Measurements from ENCODE around the gene OR51B2.
"Not testable (repeated sequence)": the region's sequence is repeated elsewhere in the genome, so short reads cannot be mapped to it uniquely, and the experiment has no call there.

The OR51B2 gene

GRCh38 chr11:5324197-5324596 is at the start of gene OR51B2:
TSS of gene OR51B2 (minus strand) at chr11:5324297. CDS start at chr11:5324297, 0 bp downstream.
- DNase-seq (ENCODE audit: low spot score in 2 of 2) (no peak), ATAC-seq (no peak)
- Mint-ChIP-seq H3K36me3 (no peaks in the 10 kb centered on the region), H3K4me3 (no peak within 1 kb of the TSS), H3K9me3 (peaks cover 3% of the 10 kb centered on the region), H3K4me1 (no peaks in the 10 kb centered on the region), H3K27ac (no peak within 1 kb of the TSS)

DNA sequence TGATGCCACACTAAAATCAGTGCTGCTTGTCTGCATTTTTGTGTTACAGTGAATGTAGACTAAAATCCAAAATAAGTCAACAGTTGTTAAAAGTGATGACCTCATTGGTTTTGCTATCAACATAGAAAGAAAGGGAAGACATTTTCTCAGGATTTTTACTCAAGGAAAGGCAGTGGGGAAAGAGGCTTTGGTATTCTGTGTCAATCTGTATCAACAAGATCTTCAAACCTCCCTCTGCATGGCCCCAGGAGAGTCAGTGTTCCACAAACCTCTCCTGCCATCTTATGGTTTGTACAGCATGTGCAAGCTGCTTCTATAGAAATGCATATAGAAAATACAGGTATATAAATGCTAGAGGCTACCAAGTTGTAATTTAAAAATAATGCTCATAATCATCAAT is 45.7 kb upstream of the OR51B2 start:
- no peaks in the 10 kb centered on the region for H3K36me3 Mint-ChIP-seq
- peaks cover 6% of the 10 kb centered on the region for H3K9me3 Mint-ChIP-seq
- DNase-seq (ENCODE audit: low spot score in 2 of 2) (no peak), ATAC-seq (no peak)
- H3K4me3 Mint-ChIP-seq = no peak overlapping the region
- no peaks in the 10 kb centered on the region for H3K4me1 Mint-ChIP-seq
- no peak overlapping the region for H3K27ac Mint-ChIP-seq

DNA sequence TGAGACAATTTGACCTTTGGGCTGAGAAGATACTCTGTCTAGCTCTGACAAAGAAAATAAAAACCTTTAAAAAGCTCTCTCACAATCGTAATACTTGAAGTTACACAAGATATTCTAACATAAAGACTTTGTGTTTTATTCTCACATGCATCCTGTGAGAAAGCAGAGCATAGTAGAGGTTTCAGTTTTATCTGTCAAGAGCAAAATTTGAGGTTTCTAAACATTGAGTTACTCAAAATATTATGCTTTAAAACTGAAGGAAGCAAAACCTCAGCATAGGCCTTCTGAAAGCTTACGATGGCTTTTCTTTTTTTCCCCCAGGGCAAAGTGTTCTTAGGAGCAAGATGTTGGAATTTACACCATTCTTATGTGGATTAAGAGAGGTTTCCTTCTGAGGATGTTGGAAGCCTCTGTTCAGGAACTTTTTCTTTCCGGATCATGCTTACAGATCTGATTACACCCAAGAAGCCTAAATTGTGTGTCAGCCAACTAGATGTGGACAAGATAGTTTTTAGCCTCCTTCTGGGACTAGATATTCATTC is 44.5 kb upstream of the OR51B2 start:
- Mint-ChIP-seq H3K27ac (no peak overlapping the region), H3K4me1 (no peaks in the 10 kb centered on the region), H3K9me3 (peaks cover 3% of the 10 kb centered on the region), H3K36me3 (no peaks in the 10 kb centered on the region), H3K4me3 (no peak overlapping the region)
- no peak for DNase-seq (ENCODE audit: low spot score in 2 of 2)
- no peak for ATAC-seq

DNA sequence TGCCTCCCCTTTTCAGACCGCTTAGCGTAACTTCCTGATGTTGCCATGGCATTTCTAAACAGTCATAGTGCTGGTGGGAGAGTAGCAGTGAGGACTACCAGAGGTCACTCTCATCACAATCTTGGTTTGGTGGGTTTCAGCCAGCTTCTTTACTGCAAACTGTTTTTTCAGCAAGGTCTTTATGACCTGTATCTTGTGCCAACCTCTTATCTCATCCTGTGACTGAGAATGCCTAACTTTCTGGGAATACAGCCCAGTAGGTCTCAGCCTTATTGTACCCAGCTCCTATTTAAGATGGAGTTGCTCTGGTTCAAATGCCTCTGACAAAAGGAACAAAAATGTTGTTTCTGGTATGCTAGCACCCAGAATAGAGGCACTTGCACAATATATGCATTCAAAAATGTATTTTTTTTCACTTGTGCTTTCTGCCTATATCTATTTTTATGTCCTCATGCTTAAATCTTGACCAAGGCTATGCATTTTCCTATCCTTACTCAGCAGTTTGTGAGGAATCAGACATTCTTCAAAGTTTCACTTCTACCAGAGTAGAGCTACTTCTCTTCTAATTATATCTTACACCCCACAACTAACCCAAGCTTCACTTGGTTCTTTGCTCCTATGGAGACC is 43.5 kb upstream of the OR51B2 start:
- Mint-ChIP-seq H3K9me3 (peaks cover 3% of the 10 kb centered on the region), H3K4me3 (no peak overlapping the region), H3K27ac (no peak overlapping the region), H3K4me1 (no peaks in the 10 kb centered on the region), H3K36me3 (no peaks in the 10 kb centered on the region)
- DNase-seq (ENCODE audit: low spot score in 2 of 2) (no peak), ATAC-seq (no peak)

DNA sequence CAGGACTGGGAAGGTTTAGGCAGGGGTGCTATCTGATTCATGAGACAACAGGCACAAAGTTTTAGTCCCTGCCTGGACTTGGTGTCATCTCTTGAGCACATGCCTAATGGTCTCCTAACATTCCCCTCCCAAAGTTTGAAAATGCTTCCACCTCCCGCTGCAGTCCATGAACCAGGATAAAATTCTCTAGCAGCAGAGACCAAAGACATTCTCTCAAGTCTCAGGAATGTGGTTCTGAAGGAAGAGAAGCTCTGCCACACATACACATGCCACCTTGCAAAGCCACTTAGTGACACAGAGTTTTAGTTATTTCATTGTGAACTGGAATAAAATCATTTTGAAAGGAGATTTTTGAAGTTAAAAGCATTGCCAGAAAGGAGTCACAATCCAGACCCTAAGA is 42.8 kb upstream of the OR51B2 start:
- Mint-ChIP-seq H3K4me1 (no peaks in the 10 kb centered on the region), H3K9me3 (peaks cover 3% of the 10 kb centered on the region), H3K36me3 (no peaks in the 10 kb centered on the region), H3K4me3 (no peak overlapping the region), H3K27ac (no peak overlapping the region)
- no peak for ATAC-seq
- no peak for DNase-seq (ENCODE audit: low spot score in 2 of 2)

GRCh38 chr11:5366365-5366764 is 42.3 kb upstream of the OR51B2 start:
- not testable (repeated sequence) for DNase-seq (ENCODE audit: low spot score in 2 of 2); H3K36me3 Mint-ChIP-seq; H3K4me1 Mint-ChIP-seq; H3K9me3 Mint-ChIP-seq; H3K4me3 Mint-ChIP-seq; H3K27ac Mint-ChIP-seq; ATAC-seq

- DNase-seq (ENCODE audit: low spot score in 2 of 2) (no peak), ATAC-seq (no peak)
Measured at GRCh38 chr11:5364214-5364613, 40.1 kb upstream of the OR51B2 start.

DNA sequence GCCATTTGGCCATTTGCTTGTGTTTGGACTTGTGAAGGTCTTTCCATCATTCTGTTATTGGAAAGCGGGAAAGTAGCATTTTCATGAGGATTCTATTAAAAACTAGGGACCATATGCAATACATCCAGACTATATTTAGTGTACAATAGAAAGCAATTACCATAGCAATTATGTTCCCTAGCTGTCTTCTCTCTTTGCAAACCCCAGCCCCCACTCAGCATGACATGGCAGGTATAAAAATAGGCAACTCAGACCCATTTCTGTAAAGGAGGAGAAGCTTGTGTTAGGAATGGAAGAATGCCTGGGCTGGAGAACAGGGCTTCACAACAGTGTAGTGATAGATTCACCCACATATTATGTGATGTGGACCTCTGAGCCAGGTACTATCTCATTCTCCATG is 39.6 kb upstream of the OR51B2 start:
- no peak for DNase-seq (ENCODE audit: low spot score in 2 of 2)
- no peaks in the 10 kb centered on the region for H3K4me1 Mint-ChIP-seq
- H3K36me3 Mint-ChIP-seq = no peaks in the 10 kb centered on the region
- ATAC-seq = no peak
- peaks cover 3% of the 10 kb centered on the region for H3K9me3 Mint-ChIP-seq
- H3K27ac Mint-ChIP-seq = no peak overlapping the region
- H3K4me3 Mint-ChIP-seq = no peak overlapping the region

More at GRCh38 chr11:5364214-5364613, 40.1 kb upstream of the OR51B2 start:
- no peaks in the 10 kb centered on the region for H3K36me3 Mint-ChIP-seq
- no peaks in the 10 kb centered on the region for H3K4me1 Mint-ChIP-seq
- no peak overlapping the region for H3K27ac Mint-ChIP-seq
- no peak overlapping the region for H3K4me3 Mint-ChIP-seq
- peaks cover 3% of the 10 kb centered on the region for H3K9me3 Mint-ChIP-seq

DNA sequence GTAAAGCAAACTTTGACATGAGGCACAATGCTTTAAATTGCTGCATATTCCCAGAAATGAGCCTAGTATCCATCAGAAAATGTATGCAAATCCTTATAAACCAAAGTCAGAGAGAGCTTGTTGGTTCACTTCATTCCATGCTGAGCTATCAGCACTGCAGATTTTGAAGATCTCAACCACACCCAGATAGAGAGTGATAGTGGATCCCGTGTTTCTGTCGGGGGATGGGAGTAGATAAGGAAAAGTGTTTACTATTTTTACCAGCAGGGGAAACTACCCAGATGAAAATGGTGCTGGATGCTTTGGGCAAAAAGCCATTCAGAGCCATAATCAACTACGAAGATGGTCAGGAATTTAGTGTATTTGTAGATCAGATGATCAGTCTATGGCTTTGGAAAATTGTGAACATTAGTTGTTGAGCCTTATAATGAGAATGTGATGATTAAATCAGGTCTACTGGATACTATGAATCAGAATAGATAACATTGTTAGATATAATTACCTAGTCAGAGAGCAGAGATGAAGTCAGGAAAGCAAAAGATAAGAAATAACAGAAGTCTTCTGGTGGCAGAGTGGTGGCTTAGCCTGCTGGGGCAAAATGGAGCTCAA is 38.0 kb upstream of the OR51B2 start:
- no peaks in the 10 kb centered on the region for H3K36me3 Mint-ChIP-seq
- no peaks in the 10 kb centered on the region for H3K4me1 Mint-ChIP-seq
- H3K9me3 Mint-ChIP-seq = peaks cover 6% of the 10 kb centered on the region
- DNase-seq (ENCODE audit: low spot score in 2 of 2) (no peak), ATAC-seq (no peak)
- H3K27ac Mint-ChIP-seq = no peak overlapping the region
- no peak overlapping the region for H3K4me3 Mint-ChIP-seq

DNA sequence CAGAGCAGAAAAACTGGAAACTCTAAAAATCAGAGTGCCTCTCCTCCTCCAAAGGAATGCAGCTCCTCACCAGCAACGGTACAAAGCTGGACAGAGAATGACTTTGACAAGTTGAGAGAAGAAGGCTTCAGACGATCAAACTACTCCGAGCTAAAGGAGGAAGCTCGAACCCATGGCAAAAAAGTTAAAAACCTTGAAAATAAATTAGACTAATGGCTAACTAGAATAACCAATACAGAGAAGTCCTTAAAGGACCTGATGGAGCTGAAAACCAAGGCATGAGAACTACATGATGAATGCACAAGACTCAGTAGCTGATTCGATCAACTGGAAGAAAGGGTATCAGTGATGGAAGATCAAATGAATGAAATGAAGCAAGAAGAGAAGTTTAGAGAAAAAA is 31.9 kb upstream of the OR51B2 start:
- ATAC-seq = not testable (repeated sequence)

GRCh38 chr11:5351208-5351607 is 27.1 kb upstream of the OR51B2 start, which contains the start of gene OR51B6:
TSS of gene OR51B6 (plus strand) at chr11:5351508. CDS start at chr11:5351508, 0 bp downstream.
- Mint-ChIP-seq H3K4me1 (no peaks in the 10 kb centered on the region), H3K4me3 (no peak within 1 kb of the TSS), H3K9me3 (no peaks in the 10 kb centered on the region), H3K36me3 (no peaks in the 10 kb centered on the region), H3K27ac (no peak within 1 kb of the TSS)
- DNase-seq (ENCODE audit: low spot score in 2 of 2) = no peak
- ATAC-seq = no peak

More for the DNA sequence above, 31.9 kb upstream of the OR51B2 start:
- not testable (repeated sequence) for H3K36me3 Mint-ChIP-seq; H3K27ac Mint-ChIP-seq; H3K4me3 Mint-ChIP-seq; H3K9me3 Mint-ChIP-seq; H3K4me1 Mint-ChIP-seq; DNase-seq (ENCODE audit: low spot score in 2 of 2)

GRCh38 chr11:5349550-5349949 is 25.5 kb upstream of the OR51B2 start:
- Mint-ChIP-seq H3K4me1 (no peaks in the 10 kb centered on the region), H3K4me3 (no peak overlapping the region), H3K36me3 (no peaks in the 10 kb centered on the region), H3K9me3 (no peaks in the 10 kb centered on the region), H3K27ac (no peak overlapping the region)
- DNase-seq (ENCODE audit: low spot score in 2 of 2) = no peak
- ATAC-seq = no peak

DNA sequence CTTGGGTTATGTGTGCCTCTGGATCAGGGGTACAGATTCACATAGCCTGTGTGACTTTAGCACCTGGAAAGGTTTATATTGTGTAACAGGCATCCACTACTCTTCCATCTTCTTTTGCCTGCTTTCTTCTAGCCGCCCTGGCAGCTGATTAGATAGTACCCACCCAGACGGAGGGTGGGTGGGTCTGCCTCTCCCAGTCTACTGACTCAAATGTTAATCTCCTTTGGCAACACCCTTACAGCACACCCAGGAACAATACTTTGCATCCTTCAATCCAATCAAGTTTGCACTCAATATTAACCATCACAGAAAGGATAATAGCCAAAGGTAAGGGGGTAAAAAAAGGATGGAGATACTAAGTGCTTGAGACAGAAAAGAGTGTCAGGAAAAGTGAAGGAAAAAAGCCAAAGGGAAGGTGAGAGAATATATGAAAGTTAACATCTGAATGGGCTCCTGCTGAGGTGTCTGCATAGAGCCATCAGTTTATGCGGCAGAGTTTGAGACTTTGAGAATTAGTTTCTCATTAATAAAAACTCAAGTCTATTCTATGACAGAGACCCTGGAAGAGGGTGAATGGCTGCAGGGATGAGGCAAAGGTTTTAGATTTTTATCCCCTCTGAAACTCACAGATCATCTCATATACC is 24.6 kb upstream of the OR51B2 start:
- no peaks in the 10 kb centered on the region for H3K4me1 Mint-ChIP-seq
- H3K4me3 Mint-ChIP-seq = no peak overlapping the region
- ATAC-seq (no peak), DNase-seq (ENCODE audit: low spot score in 2 of 2) (no peak)
- H3K27ac Mint-ChIP-seq = no peak overlapping the region
- H3K36me3 Mint-ChIP-seq = no peaks in the 10 kb centered on the region
- no peaks in the 10 kb centered on the region for H3K9me3 Mint-ChIP-seq

- no peak for ATAC-seq
- Mint-ChIP-seq H3K4me1 (no peaks in the 10 kb centered on the region), H3K4me3 (no peak overlapping the region), H3K36me3 (no peaks in the 10 kb centered on the region), H3K27ac (no peak overlapping the region), H3K9me3 (no peaks in the 10 kb centered on the region)
- no peak for DNase-seq (ENCODE audit: low spot score in 2 of 2)
Measured at GRCh38 chr11:5345831-5346230, 21.7 kb upstream of the OR51B2 start.

GRCh38 chr11:5343474-5344335 is 19.6 kb upstream of the OR51B2 start, which contains the start of gene OR51B5:
TSS of gene OR51B5 (minus strand) at chr11:5343524. CDS start at chr11:5343524, 0 bp downstream.
- DNase-seq (ENCODE audit: low spot score in 2 of 2) = no peak
- Mint-ChIP-seq H3K4me3 (no peak within 1 kb of the TSS), H3K9me3 (no peaks in the 10 kb centered on the region), H3K27ac (no peak within 1 kb of the TSS), H3K4me1 (no peaks in the 10 kb centered on the region), H3K36me3 (no peaks in the 10 kb centered on the region)
- no peak for ATAC-seq

All from stimulated activated effector memory CD8-positive, alpha-beta T cell treated with anti-CD3 and anti-CD28 coated beads, Interleukin-12 subunit alpha, Interleukin-12 subunit beta, amount 100 ng/mL, for 72 hours (primary cell).